Measurements from ENCODE around the gene ARL4C.

ARL4C gene

GRCh38 chr2:234500394-234501006, 3.6 kb upstream of the ARL4C start:
- DNase-seq (ENCODE audit: low spot score): peak; percentile 30

GRCh38 chr2:234497594-234498235, 834 bp upstream of the ARL4C start:
- DNase-seq (ENCODE audit: low spot score): no peak

GRCh38 chr2:234496055-234496834, 636 bp downstream of the ARL4C start:
- peak; percentile 36 for DNase-seq (ENCODE audit: low spot score)

- no peak for DNase-seq (ENCODE audit: low spot score)
Observed at GRCh38 chr2:234495251-234496054, 1.4 kb downstream of the ARL4C start.

GRCh38 chr2:234494361-234495250, 2.3 kb downstream of the ARL4C start:
- no peak for DNase-seq (ENCODE audit: low spot score)

GRCh38 chr2:234493796-234494195, 3.1 kb downstream of the ARL4C start:
- no peak for DNase-seq (ENCODE audit: low spot score)

GRCh38 chr2:234492717-234493485, 4.0 kb downstream of the ARL4C start:
- DNase-seq (ENCODE audit: low spot score): no peak

GRCh38 chr2:234491897-234492296, 5.0 kb downstream of the ARL4C start:
- DNase-seq (ENCODE audit: low spot score): no peak

- no peak for DNase-seq (ENCODE audit: low spot score)
Observed at GRCh38 chr2:234491281-234491680, 5.6 kb downstream of the ARL4C start.

GRCh38 chr2:234490271-234491091, 6.4 kb downstream of the ARL4C start:
- no peak for DNase-seq (ENCODE audit: low spot score)

GRCh38 chr2:234488913-234489451, 7.9 kb downstream of the ARL4C start:
- DNase-seq (ENCODE audit: low spot score): no peak

- no peak for DNase-seq (ENCODE audit: low spot score)
Observed at GRCh38 chr2:234488486-234488885, 8.4 kb downstream of the ARL4C start.

- DNase-seq (ENCODE audit: low spot score): no peak
Observed at GRCh38 chr2:234487356-234487755, 9.5 kb downstream of the ARL4C start.

GRCh38 chr2:234483568-234484251, 13.2 kb downstream of the ARL4C start:
- DNase-seq (ENCODE audit: low spot score): no peak

- no peak for DNase-seq (ENCODE audit: low spot score)
Observed at GRCh38 chr2:234481301-234481700, 15.6 kb downstream of the ARL4C start.

- no peak for DNase-seq (ENCODE audit: low spot score)
Observed at GRCh38 chr2:234480337-234480736, 16.5 kb downstream of the ARL4C start.

- no peak for DNase-seq (ENCODE audit: low spot score)
Observed at GRCh38 chr2:234479465-234479864, 17.4 kb downstream of the ARL4C start.

GRCh38 chr2:234478121-234478858, 18.6 kb downstream of the ARL4C start:
- no peak for DNase-seq (ENCODE audit: low spot score)

All from HuH-7 (cell line).